Thymus (tissue), 11 donors: ENCODE results near the gene GAS7. TPM values are rescaled to one million over a fixed set of nuclear protein-coding genes. Genes with fewer than 3 reads are reported as not detected.

Experiments used
- DNase-seq, 9 donors: peaks; one replicate each; pipeline ENCODE4 v3.0.0-alpha.2; 2013; ENCODE audit warnings: low spot score in 9 of 9, low read depth in 6 of 9, missing footprints in 1 of 9
- H3K27ac ChIP-seq, 2 donors: one replicate each; pipeline ENCODE4 v1.5.1; 2013; ENCODE audit warnings: control low read depth in 1 of 2, low read depth in 1 of 2, low read length in 1 of 2, mild to moderate bottlenecking in 1 of 2, moderate library complexity in 1 of 2
- H3K27me3 ChIP-seq, 2 donors: one replicate each; pipeline ENCODE4 v1.5.1; 2013; ENCODE audit warnings: low read length in 1 of 2; ENCODE audit not compliant: control insufficient read depth in 2 of 2, insufficient read depth in 1 of 2
- H3K36me3 ChIP-seq, 2 donors: one replicate each; pipeline ENCODE4 v1.5.1; 2013; ENCODE audit warnings: low read length in 1 of 2, mild to moderate bottlenecking in 1 of 2, moderate library complexity in 1 of 2; ENCODE audit not compliant: control insufficient read depth in 2 of 2, insufficient read depth in 2 of 2
- H3K4me1 ChIP-seq, 2 donors: one replicate each; pipeline ENCODE4 v1.5.1; 2013; ENCODE audit warnings: low read length in 2 of 2; ENCODE audit not compliant: control insufficient read depth in 2 of 2, insufficient read depth in 2 of 2
- H3K4me3 ChIP-seq, 2 donors: one replicate each; pipeline ENCODE4 v1.5.1; 2013; ENCODE audit warnings: low read length in 2 of 2, control low read depth in 1 of 2, mild to moderate bottlenecking in 1 of 2
- H3K9me3 ChIP-seq, 2 donors: one replicate each; pipeline ENCODE4 v1.5.1; 2013; ENCODE audit warnings: low read length in 1 of 2, mild to moderate bottlenecking in 1 of 2; ENCODE audit not compliant: control insufficient read depth in 2 of 2, insufficient read depth in 1 of 2
- WGBS: extraction: QIAGEN DNeasy Blood & Tissue Kit; methylation state at CpG from one replicate; pipeline ENCODE4 v1.1.7; 2013; 5-methylcytosine and 5-hydroxymethylcytosine counted together
- polyA plus RNA-seq: library from polyadenylated mRNA; stranded (reverse); fragments of 200-250 nt; gene quantifications from one replicate; pipeline ENCODE4 v1.2.3, GENCODE V29; 2013
- total RNA-seq: library from RNA; stranded (reverse); fragments of 120-200 nt; gene quantifications from one replicate; pipeline ENCODE4 v1.2.4, GENCODE V29; 2013
- donor health status: healthy.

The GAS7 gene
- total and polyA plus RNA-seq, 2 donors: 4.3 to 9.7 TPM

DNA sequence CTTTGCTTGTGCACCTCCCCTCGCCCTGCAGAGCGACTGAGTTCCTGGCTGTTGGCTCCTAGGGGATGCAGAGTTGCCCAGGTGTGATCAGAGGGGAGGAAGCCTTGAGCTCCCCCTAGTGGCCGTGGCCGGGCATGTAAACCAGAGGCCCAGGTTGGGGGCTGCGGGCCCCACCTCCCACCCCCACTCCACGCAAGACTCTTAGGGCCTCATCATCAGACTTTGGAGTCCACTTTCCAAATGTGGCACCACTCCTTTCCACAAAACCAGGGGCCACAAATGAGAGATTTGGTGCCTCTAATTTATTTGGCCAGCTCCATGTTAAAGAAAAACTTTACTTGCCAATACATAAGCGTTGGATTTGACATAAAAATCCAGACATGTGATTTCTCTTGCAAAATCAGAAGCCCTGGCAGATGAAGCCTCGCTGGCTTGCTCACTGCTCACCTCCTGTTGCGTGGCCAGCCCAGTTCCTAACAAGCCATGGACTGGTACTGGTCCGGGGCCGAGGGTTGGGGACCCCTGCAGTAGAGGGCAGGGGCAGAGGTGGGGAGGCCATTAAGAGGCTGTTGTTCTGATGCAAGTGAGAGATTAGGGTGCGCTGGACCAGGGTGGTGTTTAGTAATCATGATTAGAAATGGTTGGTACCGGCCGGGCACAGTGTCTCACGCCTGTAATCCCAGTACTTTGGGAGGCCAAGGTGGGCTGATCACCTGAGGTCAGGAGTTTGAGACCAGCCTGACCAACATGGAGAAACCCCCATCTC lies 28.7 kb upstream of the GAS7 start:
- Histone ChIP-seq H3K9me3 (peaks cover 1 to 5% of the 10 kb centered on the region in 2 donors), H3K27ac (no peak overlapping the region), H3K36me3 (no peaks in the 10 kb centered on the region), H3K27me3 (no peaks in the 10 kb centered on the region), H3K4me1 (peaks cover 18 to 24% of the 10 kb centered on the region in 2 donors), H3K4me3 (no peak overlapping the region)
- peak; percentile 32 to 79 (median 56) for DNase-seq
- WGBS: 54% methylated on average over 15 of the region's 15 CpGs

DNA sequence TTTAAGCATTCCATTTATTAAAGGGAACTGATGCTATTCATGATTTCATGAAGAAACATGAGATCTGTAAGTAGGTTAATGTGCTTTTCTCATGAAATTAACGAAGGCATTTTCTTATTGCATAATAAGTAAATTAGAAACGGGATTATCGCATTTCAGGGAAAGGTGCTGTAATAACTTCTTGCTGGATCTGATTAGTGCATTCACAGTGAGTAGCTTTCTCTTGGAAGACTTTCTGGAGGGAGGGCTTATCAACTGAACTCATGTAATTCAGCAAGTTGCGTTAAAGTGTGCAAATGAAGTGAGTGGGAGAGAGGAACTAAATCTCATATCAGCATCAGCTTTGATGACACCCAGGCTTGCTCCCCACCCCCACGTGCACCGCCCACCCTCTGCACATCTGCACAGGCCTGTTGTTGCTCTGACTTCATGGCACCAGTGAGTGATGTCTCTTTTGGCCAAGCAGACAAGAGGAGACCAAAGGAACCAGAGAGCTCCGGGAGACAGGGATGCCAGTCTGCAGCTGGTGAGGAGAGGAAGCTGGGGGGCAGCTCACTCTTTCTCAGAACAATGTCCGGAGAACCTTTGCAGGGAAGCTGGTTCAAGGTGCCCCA lies 26.3 kb upstream of the GAS7 start:
- H3K27ac ChIP-seq: peak overlapping the region in 1 of 2 donors; percentile 39
- H3K4me1 ChIP-seq: peaks cover 18 to 24% of the 10 kb centered on the region in 2 donors
- H3K27me3 ChIP-seq: no peaks in the 10 kb centered on the region
- no peak overlapping the region for H3K4me3 ChIP-seq
- WGBS: 40% methylated on average over 8 of the region's 8 CpGs
- peak; percentile 27 to 79 (median 48) for DNase-seq
- H3K9me3 ChIP-seq: peaks cover 1 to 5% of the 10 kb centered on the region in 2 donors
- no peaks in the 10 kb centered on the region for H3K36me3 ChIP-seq

DNA sequence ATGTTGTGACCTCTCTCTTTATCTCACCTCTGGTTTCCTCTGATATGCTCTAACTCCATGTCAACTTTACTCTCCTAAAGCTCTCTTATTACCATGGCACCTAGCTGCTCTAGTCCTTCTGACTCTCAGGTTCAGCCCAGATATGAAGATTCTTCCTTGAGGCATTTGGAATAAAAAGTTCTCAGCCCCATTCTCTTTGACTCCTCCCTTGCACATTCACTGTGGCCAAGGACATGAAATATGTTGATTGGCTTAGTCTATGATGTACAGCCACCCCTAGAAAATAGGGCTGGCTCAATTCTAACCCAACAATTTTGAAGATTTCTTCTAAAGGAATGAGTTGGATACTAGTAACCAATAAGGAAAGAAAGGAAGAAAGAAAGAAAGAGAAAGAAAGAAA lies 20.8 kb upstream of the GAS7 start:
- no peaks in the 10 kb centered on the region for H3K4me1 ChIP-seq
- DNase-seq: no peak
- no peak overlapping the region for H3K4me3 ChIP-seq
- no peaks in the 10 kb centered on the region for H3K27me3 ChIP-seq
- H3K9me3 ChIP-seq: peaks cover 1 to 11% of the 10 kb centered on the region in 2 donors
- no peak overlapping the region for H3K27ac ChIP-seq
- H3K36me3 ChIP-seq: no peaks in the 10 kb centered on the region

- WGBS: 94% methylated on average over 1 of the region's 1 CpG
- Histone ChIP-seq H3K4me1 (no peaks in the 10 kb centered on the region), H3K9me3 (peaks cover under 1 to 8% of the 10 kb centered on the region in 2 donors), H3K27me3 (no peaks in the 10 kb centered on the region), H3K36me3 (no peaks in the 10 kb centered on the region), H3K27ac (no peak overlapping the region), H3K4me3 (no peak overlapping the region)
- DNase-seq: no peak
Measured at GRCh38 chr17:10217916-10218315, 19.5 kb upstream of the GAS7 start.

GRCh38 chr17:10216213-10216938 lies 18.0 kb upstream of the GAS7 start:
- no peaks in the 10 kb centered on the region for H3K4me1 ChIP-seq
- DNase-seq: no peak
- 81% methylated on average over 15 of the region's 15 CpGs for WGBS

GRCh38 chr17:10215286-10215685 lies 16.9 kb upstream of the GAS7 start:
- H3K27ac ChIP-seq: no peak overlapping the region
- 97% methylated on average over 8 of the region's 8 CpGs for WGBS

More at GRCh38 chr17:10216213-10216938, 18.0 kb upstream of the GAS7 start:
- H3K9me3 ChIP-seq: peaks cover 0 to 7% of the 10 kb centered on the region in 2 donors
- H3K27ac ChIP-seq: no peak overlapping the region
- H3K27me3 ChIP-seq: no peaks in the 10 kb centered on the region
- no peak overlapping the region for H3K4me3 ChIP-seq
- H3K36me3 ChIP-seq: no peaks in the 10 kb centered on the region

DNA sequence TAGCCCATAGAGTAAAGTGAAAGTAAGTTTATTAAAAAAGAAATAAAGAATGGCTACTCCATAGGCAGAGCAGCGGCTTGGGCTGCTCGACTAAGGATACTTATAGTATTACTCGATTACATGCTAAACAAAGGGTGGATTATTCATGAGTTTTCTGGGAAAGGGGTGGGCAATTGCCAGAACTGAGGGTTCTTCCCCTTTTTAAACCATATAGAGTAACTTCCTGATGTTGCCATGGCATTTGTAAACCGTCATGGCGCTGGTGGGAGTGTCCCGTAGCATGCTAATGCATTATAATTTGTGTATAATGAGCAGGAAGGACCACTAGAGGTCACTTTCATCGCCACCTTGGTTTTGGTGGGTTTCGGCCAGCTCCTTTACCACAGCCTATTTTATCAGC lies 13.3 kb upstream of the GAS7 start:
- no peak for DNase-seq
- H3K4me3 ChIP-seq: no peak overlapping the region
- H3K27me3 ChIP-seq: no peaks in the 10 kb centered on the region
- no peaks in the 10 kb centered on the region for H3K9me3 ChIP-seq
- H3K4me1 ChIP-seq: peaks cover 0 to 8% of the 10 kb centered on the region in 2 donors
- no peak overlapping the region for H3K27ac ChIP-seq
- H3K36me3 ChIP-seq: no peaks in the 10 kb centered on the region
- 99% methylated on average over 8 of the region's 8 CpGs for WGBS

More at GRCh38 chr17:10215286-10215685, 16.9 kb upstream of the GAS7 start:
- peaks cover 0 to 7% of the 10 kb centered on the region in 2 donors for H3K9me3 ChIP-seq
- no peaks in the 10 kb centered on the region for H3K36me3 ChIP-seq
- H3K4me1 ChIP-seq: no peaks in the 10 kb centered on the region
- no peak overlapping the region for H3K4me3 ChIP-seq
- no peaks in the 10 kb centered on the region for H3K27me3 ChIP-seq
- no peak for DNase-seq

GRCh38 chr17:10210151-10210574 lies 11.8 kb upstream of the GAS7 start:
- H3K4me1 ChIP-seq: peaks cover 0 to 8% of the 10 kb centered on the region in 2 donors
- H3K36me3 ChIP-seq: no peaks in the 10 kb centered on the region
- DNase-seq: no peak
- H3K9me3 ChIP-seq: peaks cover 3 to 6% of the 10 kb centered on the region in 2 donors
- H3K4me3 ChIP-seq: no peak overlapping the region
- no peaks in the 10 kb centered on the region for H3K27me3 ChIP-seq
- 93% methylated on average over 6 of the region's 6 CpGs for WGBS
- no peak overlapping the region for H3K27ac ChIP-seq
